Uterus (tissue), 4 donors: ENCODE measurements around the gene INCENP. TPM values are rescaled to one million over a fixed set of nuclear protein-coding genes. Genes with fewer than 3 reads are reported as not detected.
A peak's percentile ranks its signal among the peaks of the same experiment; 100 is the strongest.

Experiments used
- DNase-seq, 2 donors: peaks; one replicate each; pipeline ENCODE4 v3.0.0-alpha.2; 2019 to 2020
- H3K27ac ChIP-seq, 2 donors: fragments of 200-600 bp; sonication (generic); 1 replicate in 1 of 2; 2 replicates in 1 of 2; pipeline ENCODE4 v1.5.1; 2016 to 2018
- H3K27me3 ChIP-seq, 2 donors: fragments of 200-600 bp; sonication (generic); one replicate each; pipeline ENCODE4 v1.5.1; 2018 to 2019; ENCODE audit warnings: control low read depth in 1 of 2
- H3K36me3 ChIP-seq, 2 donors: fragments of 200-600 bp; sonication (generic); one replicate each; pipeline ENCODE4 v1.5.1; 2019; ENCODE audit warnings: control low read depth in 1 of 2
- H3K4me1 ChIP-seq, 2 donors: fragments of 200-600 bp; sonication (generic); one replicate each; pipeline ENCODE4 v1.5.1; 2018 to 2019; ENCODE audit warnings: control low read depth in 1 of 2
- H3K4me3 ChIP-seq, 2 donors: fragments of 200-600 bp; sonication (generic); 1 replicate in 1 of 2; 2 replicates in 1 of 2; pipeline ENCODE4 v1.5.1; 2018 to 2019; ENCODE audit warnings: mild to moderate bottlenecking in 1 of 2
- H3K9me3 ChIP-seq, 2 donors: fragments of 200-600 bp; sonication (generic); one replicate each; pipeline ENCODE4 v1.5.1; 2019; ENCODE audit warnings: control low read depth in 1 of 2
- POLR2A ChIP-seq, 2 donors: fragments of 450-650 bp; IDR thresholded peaks; one replicate each; pipeline ENCODE4 v1.6.1; 2016; ENCODE audit warnings: antibody characterized with exemption in 2 of 2, mild to moderate bottlenecking in 1 of 2, moderate library complexity in 1 of 2
- intact Hi-C: fragments of 100-400 bp; cut with DNase I; formaldehyde crosslinking; loops from one replicate; pipeline ENCODE4 v1.15.1; 2023; ENCODE audit warnings: low total_unique reads
- total RNA-seq, 4 donors: library from RNA; depleted of rRNA in 3 of 4; stranded (reverse); fragments of >200 nt in 3 of 4; gene quantifications; one replicate each; pipeline versions ENCODE4 v1.1.0 to v1.2.4, GENCODE V29; 2014 to 2023
- TF ChIP-seq, protein P1 (sequence below), 4 experiments: fragments of 200-600 bp in 2 of 4; fragments of 450-650 bp in 2 of 4; sonication (generic) in 2 of 4; IDR thresholded peaks; one replicate each; pipeline ENCODE4 v1.5.1; 2016 to 2019; ENCODE audit warnings: antibody characterized with exemption in 4 of 4, mild to moderate bottlenecking in 2 of 4, moderate library complexity in 1 of 4
- donor health status: DM: yes; HTN: yes; CAD: no.

INCENP gene
- total RNA-seq, 4 donors from 2014 or later = 7.4 to 27.1 (median 16.5) TPM

DNA sequence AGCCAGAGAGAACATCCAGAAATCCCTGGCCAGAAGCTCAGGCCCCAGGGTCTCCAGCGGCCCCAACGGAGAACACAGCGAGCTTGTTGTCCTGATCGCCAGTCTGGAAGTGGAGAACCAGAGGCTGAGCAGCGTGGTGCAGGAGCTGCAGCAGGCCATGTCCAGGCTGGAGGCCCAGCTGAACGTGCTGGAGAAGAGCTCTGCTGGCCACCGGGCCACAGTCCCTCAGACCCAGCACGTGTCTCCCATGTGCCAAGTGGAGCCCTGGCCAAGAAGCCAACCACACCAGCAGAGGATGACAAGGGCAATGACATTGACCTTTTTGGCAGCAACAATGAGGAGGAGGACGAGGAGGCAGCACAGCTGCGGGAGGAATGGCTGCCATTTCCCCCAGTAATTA is 45.6 kb downstream of the INCENP start:
- Histone ChIP-seq H3K4me3 (no peak overlapping the region), H3K27me3 (no peaks in the 10 kb centered on the region), H3K9me3 (no peaks in the 10 kb centered on the region), H3K4me1 (no peaks in the 10 kb centered on the region), H3K36me3 (no peaks in the 10 kb centered on the region), H3K27ac (no peak overlapping the region)
- DNase-seq = no peak
- intact Hi-C loops = no loop called here
- TF ChIP-seq, protein P1, sequence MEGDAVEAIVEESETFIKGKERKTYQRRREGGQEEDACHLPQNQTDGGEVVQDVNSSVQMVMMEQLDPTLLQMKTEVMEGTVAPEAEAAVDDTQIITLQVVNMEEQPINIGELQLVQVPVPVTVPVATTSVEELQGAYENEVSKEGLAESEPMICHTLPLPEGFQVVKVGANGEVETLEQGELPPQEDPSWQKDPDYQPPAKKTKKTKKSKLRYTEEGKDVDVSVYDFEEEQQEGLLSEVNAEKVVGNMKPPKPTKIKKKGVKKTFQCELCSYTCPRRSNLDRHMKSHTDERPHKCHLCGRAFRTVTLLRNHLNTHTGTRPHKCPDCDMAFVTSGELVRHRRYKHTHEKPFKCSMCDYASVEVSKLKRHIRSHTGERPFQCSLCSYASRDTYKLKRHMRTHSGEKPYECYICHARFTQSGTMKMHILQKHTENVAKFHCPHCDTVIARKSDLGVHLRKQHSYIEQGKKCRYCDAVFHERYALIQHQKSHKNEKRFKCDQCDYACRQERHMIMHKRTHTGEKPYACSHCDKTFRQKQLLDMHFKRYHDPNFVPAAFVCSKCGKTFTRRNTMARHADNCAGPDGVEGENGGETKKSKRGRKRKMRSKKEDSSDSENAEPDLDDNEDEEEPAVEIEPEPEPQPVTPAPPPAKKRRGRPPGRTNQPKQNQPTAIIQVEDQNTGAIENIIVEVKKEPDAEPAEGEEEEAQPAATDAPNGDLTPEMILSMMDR (IDR thresholded peaks at IDR 0.05) = no peak
- TF ChIP-seq POLR2A (IDR thresholded peaks at IDR 0.05) = no peak

GRCh38 chr11:62169935-62170334 is 46.1 kb downstream of the INCENP start:
- Histone ChIP-seq H3K36me3 (no peaks in the 10 kb centered on the region), H3K4me3 (no peak overlapping the region), H3K4me1 (no peaks in the 10 kb centered on the region), H3K27ac (no peak overlapping the region), H3K27me3 (no peaks in the 10 kb centered on the region), H3K9me3 (no peaks in the 10 kb centered on the region)
- intact Hi-C loops = no loop called here
- DNase-seq = no peak
- TF ChIP-seq, protein P1 (IDR thresholded peaks at IDR 0.05) = no peak
- no peak for TF ChIP-seq POLR2A (IDR thresholded peaks at IDR 0.05)

DNA sequence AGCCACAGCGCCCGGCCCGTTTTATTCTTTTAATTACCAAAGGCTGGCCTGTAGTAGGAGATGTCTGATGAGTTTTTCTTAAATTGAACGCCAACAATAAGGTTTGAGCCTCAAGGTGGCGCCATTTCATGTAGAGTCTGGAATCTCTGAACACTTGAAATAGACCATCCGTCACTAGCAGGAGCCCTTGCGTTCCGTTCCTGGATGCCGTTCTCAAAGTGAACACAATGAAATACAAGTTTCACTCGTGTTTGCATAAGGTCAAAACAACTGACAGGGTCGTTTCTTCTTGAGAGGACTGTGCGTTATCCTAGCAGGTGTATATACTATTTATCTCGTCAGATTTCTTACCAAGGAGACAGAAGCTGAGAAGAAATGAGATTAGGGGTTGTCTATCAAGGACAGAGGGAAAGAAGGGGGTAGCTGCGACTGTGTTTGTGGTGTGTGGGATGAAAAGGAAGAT is 47.5 kb downstream of the INCENP start:
- Histone ChIP-seq H3K4me1 (no peaks in the 10 kb centered on the region), H3K4me3 (no peak overlapping the region), H3K27me3 (no peaks in the 10 kb centered on the region), H3K27ac (peak overlapping the region in 1 of 2 donors; percentile 17), H3K9me3 (no peaks in the 10 kb centered on the region), H3K36me3 (no peaks in the 10 kb centered on the region)
- TF ChIP-seq, protein P1 (IDR thresholded peaks at IDR 0.05) = peak; percentile 54 to 68 (median 62)
- no peak for TF ChIP-seq POLR2A (IDR thresholded peaks at IDR 0.05)
- intact Hi-C loops = no loop called here
- DNase-seq = peak; percentile 69 to 76

DNA sequence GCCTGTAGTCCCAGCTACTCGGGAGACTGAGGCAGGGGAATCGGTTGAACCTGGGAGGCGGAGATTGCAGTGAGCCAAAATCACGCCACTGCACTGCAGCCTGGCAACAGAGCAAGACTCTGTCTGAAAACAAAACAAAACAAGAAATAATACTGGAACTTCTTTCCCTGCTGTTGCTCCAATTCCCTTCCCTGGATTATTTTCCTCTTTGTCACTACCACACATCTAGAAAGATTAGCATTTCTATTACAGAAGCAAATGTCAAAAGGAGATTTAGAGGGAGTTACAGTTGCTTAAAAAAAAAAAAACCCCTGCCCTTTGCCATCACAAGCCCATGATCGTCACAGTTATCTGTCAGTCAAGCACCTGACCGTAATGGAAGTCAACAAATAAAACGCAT is 48.5 kb downstream of the INCENP start:
- TF ChIP-seq, protein P1 (IDR thresholded peaks at IDR 0.05) = no peak
- H3K27me3 ChIP-seq = no peaks in the 10 kb centered on the region
- H3K4me1 ChIP-seq = no peaks in the 10 kb centered on the region
- H3K4me3 ChIP-seq = no peak overlapping the region
- H3K27ac ChIP-seq = no peak overlapping the region
- intact Hi-C loops = no loop called here
- no peaks in the 10 kb centered on the region for H3K36me3 ChIP-seq
- no peak for DNase-seq
- H3K9me3 ChIP-seq = no peaks in the 10 kb centered on the region

DNA sequence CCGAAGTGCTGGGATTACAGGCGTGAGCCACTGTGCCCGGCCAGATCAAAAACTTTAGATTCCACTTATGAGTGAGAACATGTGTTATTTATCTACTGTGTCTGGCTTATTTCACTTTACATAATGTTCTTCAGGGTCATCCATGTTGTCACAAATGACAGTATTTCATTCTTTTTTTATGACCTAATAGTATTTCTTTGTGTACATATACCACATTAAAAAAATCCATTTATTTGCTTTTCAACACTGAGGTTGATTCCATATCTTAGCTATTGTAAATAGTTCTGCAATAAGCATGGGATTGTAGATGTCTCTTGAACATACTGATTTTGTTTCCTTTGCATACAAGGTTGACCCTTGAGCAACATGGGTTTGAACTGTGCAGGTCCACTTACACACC is 53.0 kb downstream of the INCENP start:
- H3K36me3 ChIP-seq = no peaks in the 10 kb centered on the region
- DNase-seq = no peak

More for the DNA sequence above, 53.0 kb downstream of the INCENP start:
- Histone ChIP-seq H3K27ac (no peak overlapping the region), H3K4me3 (no peak overlapping the region), H3K27me3 (no peaks in the 10 kb centered on the region), H3K4me1 (no peaks in the 10 kb centered on the region), H3K9me3 (no peaks in the 10 kb centered on the region)
- TF ChIP-seq POLR2A (IDR thresholded peaks at IDR 0.05) = no peak
- TF ChIP-seq, protein P1 (IDR thresholded peaks at IDR 0.05) = no peak
- intact Hi-C loops = no loop called here
